Activated CD4-positive, alpha-beta T cell treated with anti-CD3 and anti-CD28 coated beads, Interleukin-2, amount 50 U/mL, for 16 hours (primary cell): Measurements from ENCODE around the gene RADX.

Experiments
- DNase-seq: peaks from one replicate; pipeline ENCODE4 v3.0.0-alpha.2; 2020

Gene RADX

GRCh38 chrX:106692425-106693065 lies 80.8 kb downstream of the RADX start:
- no peak for DNase-seq

GRCh38 chrX:106696502-106696901 lies 84.7 kb downstream of the RADX start:
- DNase-seq = no peak

DNA sequence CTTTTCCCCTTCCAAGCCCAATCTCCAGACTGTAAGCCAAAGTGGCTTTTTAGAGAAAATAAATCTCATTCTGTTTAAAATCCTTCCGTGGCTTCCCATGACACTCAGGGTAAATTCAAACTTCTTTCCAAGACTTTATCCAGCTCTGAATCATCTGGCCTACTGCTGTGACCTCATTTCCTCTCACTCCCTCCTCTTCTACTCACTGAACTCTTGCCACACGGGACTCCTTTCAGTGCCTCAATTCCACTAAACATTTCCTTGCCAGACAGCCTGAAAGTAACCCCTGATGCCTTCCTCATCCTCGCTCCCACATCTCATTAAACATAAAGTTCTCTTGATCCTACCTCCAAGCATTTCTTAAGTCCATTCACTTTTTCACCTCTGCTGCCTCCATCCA lies 86.9 kb downstream of the RADX start:
- no peak for DNase-seq

DNA sequence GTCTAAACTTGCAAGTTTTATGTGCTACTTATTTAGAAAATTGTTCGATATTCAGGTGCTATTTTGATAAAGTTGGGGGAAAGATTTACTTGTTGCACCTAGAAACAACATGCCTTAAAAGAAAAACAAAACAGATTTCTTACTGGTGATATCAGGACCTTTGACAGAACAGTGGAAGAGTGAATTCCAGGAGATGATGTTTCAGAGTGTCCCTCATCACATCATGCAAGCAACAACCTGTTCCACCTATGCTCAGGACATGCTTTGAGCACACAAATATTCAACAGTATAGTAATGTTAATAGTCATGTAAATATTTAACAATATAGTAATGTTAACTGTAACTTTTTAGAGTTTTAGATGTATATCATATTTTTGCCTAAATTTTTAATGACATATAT lies 90.9 kb downstream of the RADX start:
- DNase-seq = no peak

DNA sequence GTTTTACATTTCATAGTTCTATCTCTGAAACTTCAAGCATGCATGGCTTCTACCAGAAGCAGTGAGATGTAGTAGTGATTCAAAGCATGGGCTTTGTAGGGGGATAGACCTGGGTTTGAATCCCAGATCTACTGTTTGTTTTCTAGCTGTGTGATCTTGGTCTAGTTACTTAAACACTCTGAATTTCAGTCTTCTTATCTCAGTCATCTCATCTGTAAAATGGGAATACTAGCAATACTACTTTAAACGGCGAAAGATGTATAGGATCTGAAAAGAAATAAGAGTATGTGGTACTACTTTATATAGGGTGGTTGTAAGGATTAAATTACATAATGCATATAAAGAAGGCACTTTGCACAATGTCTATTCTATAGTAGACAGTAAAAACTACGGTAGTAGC lies 94.7 kb downstream of the RADX start:
- DNase-seq = no peak

- no peak for DNase-seq
These were observed 96.1 kb downstream of the RADX start for GRCh38 chrX:106707771-106708454.

- DNase-seq = no peak
These were observed 99.0 kb downstream of the RADX start for GRCh38 chrX:106710771-106711170.

DNA sequence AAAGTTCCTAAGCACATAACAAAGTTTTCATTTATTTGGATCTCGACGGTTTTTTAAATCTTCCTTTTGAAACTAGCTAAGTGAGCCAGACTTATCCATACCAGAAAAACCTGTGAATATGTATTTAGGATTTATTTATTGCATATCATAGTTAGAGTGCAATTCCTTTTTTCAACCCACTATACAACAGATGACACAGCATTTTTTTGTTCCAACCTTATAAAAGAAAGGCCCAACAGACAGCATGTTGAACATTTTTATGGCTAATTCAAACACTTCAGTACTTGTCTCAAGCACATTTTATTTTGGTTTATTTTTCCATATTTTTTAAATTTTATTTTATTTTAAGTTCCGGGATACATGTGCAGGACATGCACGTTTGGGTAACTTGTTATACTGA lies 99.6 kb downstream of the RADX start:
- DNase-seq = no peak

DNA sequence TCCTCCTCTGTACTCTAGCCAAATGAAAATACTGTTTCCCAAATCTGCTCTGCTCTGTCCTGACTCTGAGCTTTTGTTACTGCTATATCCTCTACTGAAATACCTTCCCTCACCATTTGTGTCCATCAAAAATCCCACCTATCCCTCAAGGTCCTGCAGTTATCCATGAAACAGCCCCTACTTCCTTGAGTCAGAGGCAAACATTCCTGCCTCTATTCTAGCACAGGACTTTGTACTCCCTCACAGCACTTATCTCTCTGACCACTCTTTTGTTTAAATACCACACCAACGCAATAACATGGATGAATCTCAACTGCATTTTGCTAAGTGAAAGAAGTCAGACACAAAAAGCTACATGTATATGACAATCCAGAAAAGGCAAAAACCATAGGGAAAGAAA lies 104.2 kb downstream of the RADX start:
- DNase-seq = no peak

DNA sequence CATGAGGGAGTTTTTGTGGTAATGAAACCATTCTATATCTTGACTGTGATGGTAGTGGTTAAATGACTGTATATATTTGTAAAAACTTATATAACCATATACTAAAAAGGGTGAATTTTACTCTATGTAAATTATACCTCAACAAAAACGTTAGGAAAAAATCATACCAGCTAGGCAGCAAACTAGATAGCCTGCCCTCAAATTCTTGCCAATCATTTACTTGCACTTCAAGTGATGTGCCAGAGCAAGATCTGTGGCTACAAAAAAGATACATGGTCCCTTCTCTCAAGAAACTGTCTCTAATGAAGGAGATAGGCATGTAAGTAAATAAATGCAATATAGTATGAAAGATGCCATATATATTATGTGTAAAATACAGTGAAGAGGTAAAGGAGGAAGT lies 104.7 kb downstream of the RADX start:
- no peak for DNase-seq

DNA sequence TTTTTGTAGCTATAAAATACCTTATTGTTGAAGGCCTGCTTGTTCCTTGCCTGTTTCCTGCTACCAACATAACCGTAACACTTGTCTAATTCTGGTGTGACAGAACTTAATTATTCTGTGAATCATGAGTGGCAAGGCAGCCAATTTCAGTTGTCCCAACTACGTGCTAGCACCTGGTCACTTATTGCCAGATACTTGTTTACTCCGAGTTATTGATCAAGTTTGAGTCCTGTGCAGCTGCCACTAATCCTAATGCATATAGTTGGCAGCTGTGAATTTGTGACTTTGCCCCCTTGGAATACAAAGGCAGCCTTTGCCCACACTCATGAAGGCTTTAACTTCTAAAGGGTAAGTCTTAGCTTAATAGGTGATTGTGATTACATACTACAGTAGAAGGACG lies 106.9 kb downstream of the RADX start:
- DNase-seq = no peak

DNA sequence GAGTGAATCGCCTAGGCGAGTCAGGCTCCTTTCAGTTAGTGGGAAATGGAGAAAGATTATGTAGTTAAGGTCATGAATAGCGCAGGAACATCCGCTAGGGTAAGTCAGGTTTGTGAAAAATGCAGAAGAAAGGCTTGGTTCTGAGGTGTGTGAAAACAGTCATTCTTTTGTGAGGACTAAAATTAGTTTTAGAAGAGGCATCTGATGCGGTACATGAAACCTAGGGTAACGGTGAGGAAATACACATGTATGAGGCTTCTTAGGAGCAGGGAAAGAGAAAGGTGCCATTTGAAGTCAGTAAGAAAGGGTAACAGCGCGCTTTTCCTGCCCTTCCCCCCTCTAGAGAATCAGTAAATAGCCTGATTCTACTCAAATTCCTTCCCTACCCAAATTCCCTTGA lies 114.2 kb downstream of the RADX start:
- DNase-seq = no peak

- peak; percentile 24 for DNase-seq
These were observed 115.0 kb downstream of the RADX start, which contains the start of gene RNF128 for GRCh38 chrX:106726485-106727437. Gene RNF128, plus strand, starts transcription at chrX:106726701. Its CDS starts 213 bp downstream, at chrX:106726914.

GRCh38 chrX:106728337-106728736 lies 116.6 kb downstream of the RADX start:
- DNase-seq = no peak
